ENCODE results near the gene RAX2.

Gene RAX2

DNA sequence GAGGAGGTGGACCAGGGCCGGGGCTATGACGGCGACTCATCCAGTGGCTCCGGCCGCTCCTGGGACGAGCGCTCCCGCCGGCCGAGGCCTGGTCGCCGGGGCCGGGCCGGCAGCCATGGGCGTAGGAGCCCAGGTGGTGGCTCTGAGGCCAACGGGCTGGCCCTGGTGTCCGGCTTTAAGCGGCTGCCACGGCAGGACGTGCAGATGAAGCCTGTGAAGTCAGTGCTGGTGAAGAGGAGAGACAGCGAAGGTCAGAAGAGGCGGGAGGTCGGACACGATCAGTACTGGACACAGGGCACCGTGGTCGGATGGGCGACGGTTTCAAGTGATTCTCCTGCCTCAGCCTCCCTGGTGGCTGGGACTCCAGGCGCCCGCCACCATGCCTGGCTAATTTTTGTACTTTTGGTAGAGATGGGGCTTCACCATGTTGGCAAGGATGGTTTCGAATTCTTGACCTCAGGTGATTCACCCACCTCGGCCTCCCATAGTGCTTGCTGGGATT lies 41.5 kb downstream of the RAX2 start:
- DNase-seq (ENCODE audit: low read depth): no peak

DNA sequence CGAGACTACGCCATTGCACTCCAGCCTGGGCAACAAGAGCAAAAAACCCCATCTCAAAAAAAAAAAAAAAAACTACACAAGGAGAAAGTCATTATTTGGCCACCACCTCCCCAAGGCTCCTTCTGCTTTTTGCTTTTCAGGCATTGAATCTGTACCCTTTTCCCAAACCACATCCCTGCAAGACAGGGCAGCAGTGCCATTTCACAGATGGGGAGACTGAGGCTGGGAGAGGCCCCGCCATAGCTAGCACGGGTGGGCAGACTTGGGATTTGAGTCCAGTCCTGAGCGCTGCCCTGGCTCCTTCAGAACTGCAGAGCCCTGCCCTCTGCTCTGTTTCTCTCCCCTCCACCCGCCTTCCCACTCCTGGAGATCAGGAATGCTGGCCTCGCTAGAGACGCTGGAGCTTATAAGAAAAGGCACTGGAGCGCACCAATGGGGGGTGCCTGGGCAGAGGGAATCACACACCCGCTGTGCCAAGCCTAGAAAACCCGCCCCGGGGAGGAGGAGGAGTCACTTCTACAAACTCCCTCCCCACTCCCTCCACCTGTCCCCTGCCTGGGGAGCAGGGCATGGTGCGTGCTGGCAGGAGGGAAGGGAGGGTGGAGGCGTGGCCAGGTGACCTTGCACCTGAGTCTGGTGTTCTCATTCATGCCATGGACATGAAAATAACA lies 46.3 kb downstream of the RAX2 start:
- DNase-seq (ENCODE audit: low read depth): no peak

DNA sequence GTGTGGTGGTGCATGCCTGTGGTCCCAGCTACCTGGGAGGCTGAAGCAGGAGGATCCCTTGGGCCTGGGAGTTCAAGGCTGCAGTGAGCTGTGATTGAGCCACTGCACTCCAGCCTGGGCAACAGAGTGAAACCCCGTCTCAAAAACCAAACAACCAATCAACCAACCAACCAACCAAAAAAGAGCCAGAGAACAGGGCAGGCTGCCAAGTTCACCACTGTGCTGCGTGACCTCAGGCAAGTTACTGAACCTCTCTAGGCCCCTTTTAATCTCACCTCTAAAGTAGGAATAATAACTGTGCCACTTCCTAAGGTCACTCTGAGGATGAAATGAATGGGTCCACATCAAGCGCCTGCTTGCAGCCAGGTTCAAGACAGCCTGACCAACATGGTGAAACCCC lies 46.9 kb downstream of the RAX2 start:
- DNase-seq (ENCODE audit: low read depth): no peak

DNA sequence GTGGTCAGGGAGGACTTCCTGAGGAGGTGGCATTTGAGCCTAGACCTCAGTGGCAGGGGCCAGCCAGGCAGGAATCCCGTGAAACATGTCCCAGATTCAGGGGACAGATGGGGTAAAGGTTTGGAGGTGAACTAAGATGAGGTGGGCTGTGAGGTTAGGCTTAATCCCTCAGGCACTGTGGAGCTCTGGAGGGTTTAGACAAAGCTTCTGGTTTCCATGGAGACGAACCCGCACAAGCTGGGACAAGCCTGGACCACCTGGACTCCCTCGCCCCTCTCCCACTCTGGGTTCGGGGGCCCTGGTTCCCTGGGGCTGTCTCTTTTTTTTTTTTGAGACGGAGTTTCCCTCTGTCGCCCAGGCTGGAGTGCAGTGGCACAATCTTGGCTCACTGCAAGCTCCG lies 48.1 kb downstream of the RAX2 start:
- DNase-seq (ENCODE audit: low read depth): no peak

DNA sequence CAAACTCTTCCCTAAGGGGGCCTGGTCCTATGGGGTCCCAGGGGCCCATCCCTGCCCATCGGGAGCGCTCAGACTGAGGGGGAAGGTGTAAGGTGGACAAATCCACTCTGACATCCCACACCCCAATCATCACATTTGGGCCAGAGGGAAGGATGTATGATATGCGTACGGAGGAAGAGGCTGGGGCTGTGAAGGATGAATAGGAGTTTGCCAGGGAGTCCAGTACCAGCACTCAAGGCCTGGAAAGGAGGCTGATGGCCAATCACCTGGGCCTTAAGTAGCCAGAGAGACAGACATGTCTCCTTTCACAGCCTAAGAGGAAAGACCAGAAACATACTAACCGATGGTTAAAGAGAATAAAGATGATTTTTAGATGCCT lies 48.9 kb downstream of the RAX2 start:
- no peak for DNase-seq (ENCODE audit: low read depth)

DNA sequence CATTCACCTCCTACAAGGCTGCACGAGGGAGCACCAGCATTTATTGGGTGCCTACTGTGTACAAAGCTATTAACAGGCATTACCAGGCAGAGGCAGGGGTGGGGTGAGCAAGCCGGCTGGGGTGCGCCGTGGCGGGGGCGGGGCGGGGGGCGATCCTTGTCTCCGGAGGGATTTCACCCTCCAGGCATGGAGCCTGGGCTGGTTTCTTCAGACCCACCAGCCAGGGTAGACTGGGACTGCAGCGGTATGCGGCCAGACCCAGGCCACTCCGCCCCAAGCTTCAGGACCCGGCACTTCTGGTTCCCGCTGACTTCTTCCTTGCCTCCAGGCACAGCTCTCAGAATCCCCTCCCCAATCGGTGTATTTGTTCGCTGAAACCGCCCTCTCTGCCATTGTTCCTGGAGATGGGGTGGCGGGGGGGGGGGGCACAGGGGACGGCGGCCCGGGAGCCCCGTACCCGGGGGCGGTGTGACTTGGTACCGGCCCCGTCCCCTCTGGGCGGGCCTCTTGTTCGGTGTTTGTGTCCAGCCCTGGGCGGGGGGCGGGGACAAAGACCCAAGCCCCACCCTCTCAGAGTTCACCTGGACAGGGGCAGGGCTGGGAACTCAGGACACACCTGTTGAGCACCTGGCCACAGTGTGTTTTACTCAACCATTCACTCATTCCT lies 49.5 kb downstream of the RAX2 start:
- DNase-seq (ENCODE audit: low read depth): no peak

DNA sequence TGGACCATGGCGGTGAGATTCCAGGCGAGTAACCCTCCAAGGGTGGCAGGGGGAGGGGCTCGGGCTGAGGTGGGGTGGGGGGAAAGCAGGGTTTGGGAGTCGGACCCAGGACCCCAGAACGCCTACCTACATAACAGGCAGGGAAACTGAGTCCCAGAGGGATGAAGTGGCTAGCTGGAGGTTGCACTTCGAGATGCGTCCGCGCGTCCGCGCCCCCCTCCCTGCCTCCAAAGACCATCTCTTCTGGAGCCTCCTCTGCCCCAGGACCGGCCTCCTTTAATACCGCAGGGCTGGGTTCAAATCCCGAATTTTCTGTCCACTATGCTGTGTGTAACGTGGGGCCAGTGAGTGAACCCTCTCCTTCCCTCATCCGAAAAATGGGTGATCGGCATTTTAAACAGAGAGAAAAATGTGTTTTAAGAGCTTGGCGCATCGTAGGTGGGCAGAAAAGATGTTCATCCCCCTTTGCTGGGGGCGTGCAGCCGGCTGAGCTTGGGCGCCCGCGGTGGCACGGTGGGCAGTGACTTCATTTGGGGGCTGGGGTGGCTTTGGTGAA lies 50.1 kb downstream of the RAX2 start:
- DNase-seq (ENCODE audit: low read depth): no peak

DNA sequence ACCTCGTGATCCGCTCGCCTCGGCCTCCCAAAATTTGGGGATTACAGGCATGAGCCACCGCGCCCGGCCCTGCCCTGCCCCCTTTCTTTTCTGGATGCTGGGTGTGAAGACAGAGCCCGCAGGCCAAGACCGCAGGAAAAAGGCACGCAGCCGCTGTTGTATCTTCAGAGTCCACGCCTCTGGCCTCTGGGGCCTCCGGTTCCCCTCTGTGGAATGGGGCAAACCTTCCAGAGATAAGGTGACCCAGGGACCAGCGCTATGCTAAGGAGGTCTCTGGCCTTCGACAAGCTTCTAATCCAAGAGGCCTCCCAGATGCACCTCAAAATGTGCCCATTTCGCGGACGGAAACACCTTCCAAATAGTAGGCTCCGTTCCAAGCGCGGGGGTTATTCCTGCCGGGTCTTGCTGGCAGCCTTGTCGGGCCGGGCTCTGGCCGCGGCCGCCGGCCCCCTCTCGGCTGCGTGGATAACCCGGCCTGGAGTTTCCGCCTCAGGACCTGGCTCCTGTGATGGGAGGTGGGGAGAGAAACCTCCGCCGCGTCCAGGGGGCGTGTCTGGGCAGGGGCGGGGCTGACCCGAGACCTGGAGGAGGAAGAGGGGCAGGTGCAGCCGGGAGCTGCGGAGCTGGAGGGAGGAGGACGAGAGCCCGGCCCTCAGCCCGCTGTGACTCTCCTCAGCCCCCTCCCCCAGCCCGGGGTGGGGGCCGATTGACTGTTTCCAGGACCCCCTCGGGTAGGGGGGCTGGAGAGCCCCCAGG lies 50.7 kb downstream of the RAX2 start:
- peak; percentile 86 for DNase-seq (ENCODE audit: low read depth)

DNA sequence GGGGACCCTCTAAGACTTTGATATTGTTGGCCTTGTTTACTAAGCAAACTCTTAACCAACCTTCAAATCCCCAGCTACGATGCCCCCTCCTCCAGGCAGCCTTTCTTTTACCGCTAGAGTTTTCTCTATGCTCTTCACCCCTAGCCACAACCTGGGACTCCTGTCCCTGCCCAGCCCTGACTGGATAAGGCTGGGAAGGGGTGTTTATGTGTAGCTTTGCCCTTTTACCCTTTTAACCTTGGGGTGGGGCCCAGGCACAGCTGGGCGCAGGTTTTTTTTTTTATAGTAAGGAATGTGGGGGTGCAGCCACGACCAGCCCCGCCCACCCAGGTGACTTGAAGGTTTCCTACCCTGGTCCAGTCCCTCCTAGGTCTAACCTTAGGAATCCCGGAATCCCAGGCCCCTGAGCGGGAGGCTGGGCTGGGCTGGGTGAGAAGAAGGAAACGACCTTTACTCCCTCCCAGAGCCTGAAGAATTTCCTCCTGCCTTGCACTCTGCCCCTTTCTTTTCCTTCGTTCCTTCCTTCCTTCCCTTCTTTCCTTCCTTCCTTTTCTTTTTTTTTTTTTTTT lies 51.6 kb downstream of the RAX2 start:
- DNase-seq (ENCODE audit: low read depth): no peak

DNA sequence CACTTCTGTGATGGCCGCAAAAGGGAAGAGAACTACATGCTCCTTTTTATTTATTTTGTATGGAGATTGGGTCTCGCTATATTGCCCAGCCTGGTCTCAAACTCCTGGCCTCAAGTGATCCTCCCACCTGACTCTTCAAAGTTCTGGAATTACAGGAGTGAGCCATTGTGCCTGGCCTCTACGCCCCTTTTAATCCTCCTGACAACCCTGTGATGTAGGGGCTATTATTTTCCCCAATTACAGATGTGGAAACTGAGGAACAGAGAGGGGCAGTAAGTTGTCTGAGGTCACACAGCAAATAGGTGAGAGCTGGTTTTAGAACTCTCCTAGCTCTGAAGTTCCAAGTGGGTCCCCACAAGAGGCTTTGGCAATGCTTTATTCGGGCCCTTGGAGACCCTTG lies 52.2 kb downstream of the RAX2 start:
- no peak for DNase-seq (ENCODE audit: low read depth)
